Hypothalamus (tissue), 51 donors: ENCODE results near the gene SENP7.
"Not testable (repeated sequence)": the region's sequence is repeated elsewhere in the genome, so short reads cannot be mapped to it uniquely, and the experiment has no call there.

Source experiments
- DNase-seq, 51 donors: peaks; one replicate each; lab custom pipeline; 2025; lab: John Stamatoyannopoulos, UW

SENP7 gene

GRCh38 chr3:101458387-101458786 is 54.6 kb downstream of the SENP7 start:
- no peak for DNase-seq

- no peak for DNase-seq
These were observed 58.4 kb downstream of the SENP7 start for GRCh38 chr3:101454629-101455028.

- no peak for DNase-seq
These were observed 59.1 kb downstream of the SENP7 start for GRCh38 chr3:101453961-101454360.

GRCh38 chr3:101438641-101439040 is 74.4 kb downstream of the SENP7 start:
- not testable (repeated sequence) for DNase-seq

GRCh38 chr3:101433652-101434051 is 79.4 kb downstream of the SENP7 start:
- DNase-seq, result no peak

GRCh38 chr3:101423984-101424888 is 88.8 kb downstream of the SENP7 start:
- no peak for DNase-seq

GRCh38 chr3:101418851-101419250 is 94.2 kb downstream of the SENP7 start:
- DNase-seq, result no peak

- DNase-seq, result no peak
These were observed 98.9 kb downstream of the SENP7 start for GRCh38 chr3:101414121-101414520.

GRCh38 chr3:101413656-101414055 is 99.4 kb downstream of the SENP7 start:
- DNase-seq, result no peak

GRCh38 chr3:101391413-101391950 is 121.5 kb downstream of the SENP7 start:
- no peak for DNase-seq

- no peak for DNase-seq
These were observed 124.3 kb downstream of the SENP7 start for GRCh38 chr3:101388706-101389105.

- no peak for DNase-seq
These were observed 125.7 kb downstream of the SENP7 start for GRCh38 chr3:101387351-101387750.

GRCh38 chr3:101384426-101384825 is 128.6 kb downstream of the SENP7 start:
- no peak for DNase-seq

GRCh38 chr3:101383656-101384055 is 129.4 kb downstream of the SENP7 start:
- DNase-seq, result no peak

- no peak for DNase-seq
These were observed 129.8 kb downstream of the SENP7 start for GRCh38 chr3:101383156-101383575.

GRCh38 chr3:101381809-101382208 is 131.2 kb downstream of the SENP7 start:
- no peak for DNase-seq

GRCh38 chr3:101379658-101380376 is 133.2 kb downstream of the SENP7 start:
- DNase-seq, result no peak

GRCh38 chr3:101377796-101378195 is 135.2 kb downstream of the SENP7 start:
- DNase-seq, result no peak

- DNase-seq, result no peak
These were observed 135.8 kb downstream of the SENP7 start for GRCh38 chr3:101377209-101377608.

GRCh38 chr3:101375586-101375985 is 137.4 kb downstream of the SENP7 start:
- DNase-seq, result no peak

- DNase-seq, result no peak
These were observed 150.6 kb downstream of the SENP7 start for GRCh38 chr3:101362406-101362805.

- DNase-seq, result no peak
These were observed 161.2 kb downstream of the SENP7 start for GRCh38 chr3:101351829-101352228.
